IMR-90 (cell line): ENCODE results near the gene TLDC2.

Source experiments
- BHLHE40 ChIP-seq: fragments of 150-350 bp; IDR thresholded peaks from 2 replicates; pipeline ENCODE4 v1.6.1; 2016; ENCODE audit warnings: mild to moderate bottlenecking, low read depth, low read length
- CHD1 ChIP-seq: IDR thresholded peaks from 2 replicates; pipeline ENCODE4 v1.6.1; 2012; ENCODE audit warnings: low read depth, low read length, improper control_type of control experiment
- MAFK ChIP-seq: IDR thresholded peaks from 2 replicates; pipeline ENCODE4 v1.6.1; 2012; ENCODE audit warnings: low read depth, low read length, improper control_type of control experiment
- POLR2A ChIP-seq: IDR thresholded peaks from 2 replicates; pipeline ENCODE4 v1.6.1; 2012; ENCODE audit warnings: mild to moderate bottlenecking, low read depth, low read length
- RAD21 ChIP-seq: IDR thresholded peaks from 2 replicates; pipeline ENCODE4 v1.6.1; 2012; ENCODE audit warnings: low read length, improper control_type of control experiment
- RCOR1 ChIP-seq: IDR thresholded peaks from 2 replicates; pipeline ENCODE4 v1.6.1; 2012; ENCODE audit warnings: mild to moderate bottlenecking, low read length, improper control_type of control experiment; ENCODE audit not compliant: insufficient replicate concordance
- RFX5 ChIP-seq: IDR thresholded peaks from 2 replicates; pipeline ENCODE4 v1.8.0; 2012; ENCODE audit warnings: low read depth, mild to moderate bottlenecking, low read length, moderate library complexity
- SMC3 ChIP-seq: fragments of 150-350 bp; IDR thresholded peaks from 2 replicates; pipeline ENCODE4 v1.6.1; 2016; ENCODE audit warnings: low read depth, mild to moderate bottlenecking, antibody characterized with exemption, low read length, moderate library complexity
- USF2 ChIP-seq: fragments of 150-350 bp; IDR thresholded peaks from 2 replicates; pipeline ENCODE4 v1.6.1; 2017; ENCODE audit warnings: mild to moderate bottlenecking, antibody characterized with exemption, low read length, low read depth
- TF ChIP-seq, protein P1 (sequence below): conservative IDR thresholded peaks from 2 replicates; pipeline ENCODE4 v1.5.1; 2012; ENCODE audit warnings: mild to moderate bottlenecking, low read depth, low read length, improper control_type of control experiment

DNA sequence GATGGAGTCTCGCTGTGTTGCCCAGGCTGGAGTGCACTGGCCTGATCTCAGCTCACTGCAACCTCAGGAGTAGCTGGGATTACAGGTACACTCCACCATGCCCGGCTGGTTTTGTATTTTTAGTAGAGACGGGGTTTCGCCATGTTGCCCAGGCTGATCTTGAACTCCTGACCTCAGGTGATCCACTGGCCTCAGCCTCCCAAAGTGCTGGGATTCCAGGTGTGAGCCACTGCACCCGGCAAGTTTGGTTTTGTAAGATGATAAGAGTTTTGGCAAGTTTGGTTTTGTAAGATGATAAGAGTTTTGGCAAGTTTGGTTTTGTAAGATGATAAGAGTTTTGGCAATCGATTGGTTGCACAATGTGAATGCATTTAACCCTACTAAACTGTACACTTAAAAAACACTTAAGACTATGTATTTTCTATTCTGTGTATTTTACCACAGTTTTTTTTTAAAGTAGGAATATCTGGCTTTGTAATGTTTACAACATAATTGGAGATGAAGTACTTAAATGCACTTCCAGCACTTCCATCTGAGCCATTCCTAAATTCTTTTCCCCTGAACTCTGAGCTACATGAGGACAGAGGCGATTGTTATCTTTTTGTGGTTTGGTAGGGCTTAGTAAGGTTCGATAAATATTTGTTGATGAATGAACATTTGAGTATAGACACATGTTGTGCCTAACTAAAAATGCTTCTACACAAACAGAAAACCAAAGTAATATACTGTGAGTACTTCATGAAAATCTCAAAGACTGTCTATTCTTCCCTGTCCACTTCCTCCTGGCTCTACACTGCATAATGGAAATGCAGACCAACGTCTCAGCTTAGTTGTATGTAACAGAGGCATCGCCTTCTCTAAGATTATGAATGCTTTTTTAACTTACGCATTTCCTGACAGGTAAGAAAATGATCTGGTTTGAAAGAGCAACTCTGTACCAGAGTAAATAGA, 56.8 kb downstream of the TLDC2 start:
- no peak for TF ChIP-seq RFX5
- TF ChIP-seq, protein P1, sequence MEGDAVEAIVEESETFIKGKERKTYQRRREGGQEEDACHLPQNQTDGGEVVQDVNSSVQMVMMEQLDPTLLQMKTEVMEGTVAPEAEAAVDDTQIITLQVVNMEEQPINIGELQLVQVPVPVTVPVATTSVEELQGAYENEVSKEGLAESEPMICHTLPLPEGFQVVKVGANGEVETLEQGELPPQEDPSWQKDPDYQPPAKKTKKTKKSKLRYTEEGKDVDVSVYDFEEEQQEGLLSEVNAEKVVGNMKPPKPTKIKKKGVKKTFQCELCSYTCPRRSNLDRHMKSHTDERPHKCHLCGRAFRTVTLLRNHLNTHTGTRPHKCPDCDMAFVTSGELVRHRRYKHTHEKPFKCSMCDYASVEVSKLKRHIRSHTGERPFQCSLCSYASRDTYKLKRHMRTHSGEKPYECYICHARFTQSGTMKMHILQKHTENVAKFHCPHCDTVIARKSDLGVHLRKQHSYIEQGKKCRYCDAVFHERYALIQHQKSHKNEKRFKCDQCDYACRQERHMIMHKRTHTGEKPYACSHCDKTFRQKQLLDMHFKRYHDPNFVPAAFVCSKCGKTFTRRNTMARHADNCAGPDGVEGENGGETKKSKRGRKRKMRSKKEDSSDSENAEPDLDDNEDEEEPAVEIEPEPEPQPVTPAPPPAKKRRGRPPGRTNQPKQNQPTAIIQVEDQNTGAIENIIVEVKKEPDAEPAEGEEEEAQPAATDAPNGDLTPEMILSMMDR: no peak
- TF ChIP-seq SMC3: no peak
- TF ChIP-seq POLR2A: no peak
- TF ChIP-seq USF2: no peak
- no peak for TF ChIP-seq BHLHE40
- TF ChIP-seq RAD21: no peak
- no peak for TF ChIP-seq CHD1
- no peak for TF ChIP-seq RCOR1
- no peak for TF ChIP-seq MAFK
